ENCODE data around the gene PCDHB5. TPM values are rescaled to one million over a fixed set of nuclear protein-coding genes. Genes with fewer than 3 reads are reported as not detected.
"Not testable (repeated sequence)": the region's sequence is repeated elsewhere in the genome, so short reads cannot be mapped to it uniquely, and the experiment has no call there.

PCDHB5 gene
- polyA plus RNA-seq, 12 donors: 3.1 to 5.1 (median 3.9) TPM; not detected in 1

GRCh38 chr5:141150224-141150992, 15.4 kb downstream of the PCDHB5 start:
- no peak for DNase-seq

GRCh38 chr5:141150993-141151325, 16.0 kb downstream of the PCDHB5 start:
- DNase-seq: no peak

GRCh38 chr5:141151632-141152031, 16.6 kb downstream of the PCDHB5 start:
- not testable (repeated sequence) for DNase-seq

DNA sequence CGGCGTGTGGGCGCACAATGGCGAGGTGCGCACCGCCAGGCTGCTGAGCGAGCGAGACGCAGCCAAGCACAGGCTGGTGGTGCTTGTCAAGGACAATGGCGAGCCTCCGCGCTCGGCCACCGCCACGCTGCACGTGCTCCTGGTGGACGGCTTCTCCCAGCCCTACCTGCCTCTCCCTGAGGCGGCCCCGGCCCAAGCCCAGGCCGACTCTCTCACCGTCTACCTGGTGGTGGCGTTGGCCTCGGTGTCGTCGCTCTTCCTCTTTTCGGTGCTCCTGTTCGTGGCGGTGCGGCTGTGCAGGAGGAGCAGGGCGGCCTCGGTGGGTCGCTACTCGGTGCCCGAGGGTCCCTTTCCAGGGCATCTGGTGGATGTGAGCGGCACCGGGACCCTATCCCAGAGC, 17.1 kb downstream of the PCDHB5 start:
- DNase-seq: not testable (repeated sequence)

DNA sequence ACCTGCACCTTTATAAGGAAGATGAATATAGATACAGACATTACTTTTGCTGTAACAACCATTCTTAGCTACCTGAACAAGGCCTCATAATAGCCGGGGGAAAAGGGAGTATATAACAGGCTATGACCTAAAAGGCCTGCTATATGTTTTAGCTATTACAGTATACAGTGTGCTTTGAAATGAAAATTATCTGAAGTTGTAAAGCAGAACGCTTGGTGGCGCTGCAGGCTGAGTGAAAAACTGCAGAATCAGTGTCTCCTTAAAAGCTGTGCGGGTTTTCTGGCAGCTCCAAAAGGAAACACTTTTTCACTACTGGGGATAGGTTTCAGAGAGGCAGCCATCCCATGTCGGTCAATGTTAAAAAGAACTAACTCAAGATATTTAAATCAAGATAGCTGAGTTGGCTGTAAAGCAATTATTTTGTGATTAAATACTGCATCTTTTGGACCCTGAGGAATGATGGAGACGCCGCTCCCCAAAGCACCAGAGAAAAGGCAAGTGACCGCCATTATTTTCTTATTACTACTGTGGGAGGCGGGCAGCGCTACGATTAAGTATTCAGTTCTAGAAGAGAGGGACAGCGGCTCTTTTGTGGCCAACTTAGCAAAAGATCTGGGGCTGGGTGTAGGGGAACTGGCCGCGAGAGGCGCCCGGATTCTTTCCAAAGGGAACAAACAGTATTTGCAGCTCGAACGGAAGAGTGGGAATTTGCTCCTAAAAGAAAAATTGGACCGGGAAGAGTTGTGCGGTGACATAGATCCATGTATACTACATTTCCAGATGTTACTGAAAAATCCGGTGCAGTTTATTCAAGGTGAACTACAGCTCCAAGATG, 20.8 kb downstream of the PCDHB5 start:
- no peak for DNase-seq

DNA sequence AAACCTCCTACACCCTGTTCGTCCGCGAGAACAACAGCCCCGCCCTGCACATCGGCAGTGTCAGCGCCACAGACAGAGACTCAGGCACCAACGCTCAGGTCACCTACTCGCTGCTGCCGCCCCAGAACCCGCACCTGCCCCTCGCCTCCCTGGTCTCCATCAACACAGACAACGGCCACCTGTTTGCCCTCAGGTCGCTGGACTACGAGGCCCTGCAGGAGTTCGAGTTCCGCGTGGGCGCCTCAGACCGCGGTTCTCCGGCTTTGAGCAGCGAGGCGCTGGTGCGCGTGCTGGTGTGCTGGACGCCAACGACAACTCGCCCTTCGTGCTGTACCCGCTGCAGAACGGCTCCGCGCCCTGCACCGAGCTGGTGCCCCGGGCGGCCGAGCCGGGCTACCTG, 22.4 kb downstream of the PCDHB5 start:
- DNase-seq: not testable (repeated sequence)

DNA sequence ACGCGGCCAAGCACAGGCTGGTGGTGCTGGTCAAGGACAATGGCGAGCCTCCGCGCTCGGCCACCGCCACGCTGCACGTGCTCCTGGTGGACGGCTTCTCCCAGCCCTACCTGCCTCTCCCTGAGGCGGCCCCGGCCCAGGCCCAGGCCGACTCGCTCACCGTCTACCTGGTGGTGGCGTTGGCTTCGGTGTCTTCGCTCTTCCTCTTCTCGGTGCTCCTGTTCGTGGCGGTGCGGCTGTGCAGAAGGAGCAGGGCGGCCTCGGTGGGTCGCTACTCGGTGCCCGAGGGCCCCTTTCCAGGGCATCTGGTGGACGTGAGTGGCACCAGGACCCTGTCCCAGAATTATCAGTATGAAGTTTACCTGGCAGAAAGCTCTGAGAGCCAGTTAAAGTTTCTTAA, 22.9 kb downstream of the PCDHB5 start:
- not testable (repeated sequence) for DNase-seq

- peak; percentile 18 for DNase-seq
Observed at GRCh38 chr5:141172381-141173204, 37.6 kb downstream of the PCDHB5 start, which contains the start of gene PCDHB7. Gene PCDHB7, plus strand, starts transcription at chr5:141172644. Its CDS starts 192 bp downstream, at chr5:141172836.

DNA sequence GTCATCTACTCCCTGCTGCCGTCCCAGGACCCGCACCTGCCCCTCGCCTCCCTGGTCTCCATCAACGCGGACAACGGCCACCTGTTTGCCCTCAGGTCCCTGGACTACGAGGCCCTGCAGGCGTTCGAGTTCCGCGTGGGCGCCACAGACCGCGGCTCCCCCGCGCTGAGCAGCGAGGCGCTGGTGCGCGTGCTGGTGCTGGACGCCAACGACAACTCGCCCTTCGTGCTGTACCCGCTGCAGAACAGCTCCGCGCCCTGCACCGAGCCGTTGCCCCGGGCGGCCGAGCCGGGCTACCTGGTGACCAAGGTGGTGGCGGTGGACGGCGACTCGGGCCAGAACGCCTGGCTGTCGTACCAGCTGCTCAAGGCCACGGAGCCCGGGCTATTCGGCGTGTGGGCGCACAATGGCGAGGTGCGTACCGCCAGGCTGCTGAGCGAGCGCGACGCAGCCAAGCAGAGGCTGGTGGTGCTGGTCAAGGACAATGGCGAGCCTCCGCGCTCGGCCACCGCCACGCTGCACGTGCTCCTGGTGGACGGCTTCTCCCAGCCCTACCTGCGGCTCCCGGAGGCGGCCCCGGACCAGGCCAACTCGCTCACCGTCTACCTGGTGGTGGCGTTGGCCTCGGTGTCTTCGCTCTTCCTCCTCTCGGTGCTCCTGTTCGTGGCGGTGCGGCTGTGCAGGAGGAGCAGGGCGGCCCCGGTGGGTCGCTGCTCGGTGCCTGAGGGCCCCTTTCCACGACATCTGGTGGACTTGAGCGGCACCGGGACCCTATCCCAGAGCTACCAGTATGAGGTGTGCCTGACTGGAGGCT, 39.5 kb downstream of the PCDHB5 start:
- DNase-seq: not testable (repeated sequence)

DNA sequence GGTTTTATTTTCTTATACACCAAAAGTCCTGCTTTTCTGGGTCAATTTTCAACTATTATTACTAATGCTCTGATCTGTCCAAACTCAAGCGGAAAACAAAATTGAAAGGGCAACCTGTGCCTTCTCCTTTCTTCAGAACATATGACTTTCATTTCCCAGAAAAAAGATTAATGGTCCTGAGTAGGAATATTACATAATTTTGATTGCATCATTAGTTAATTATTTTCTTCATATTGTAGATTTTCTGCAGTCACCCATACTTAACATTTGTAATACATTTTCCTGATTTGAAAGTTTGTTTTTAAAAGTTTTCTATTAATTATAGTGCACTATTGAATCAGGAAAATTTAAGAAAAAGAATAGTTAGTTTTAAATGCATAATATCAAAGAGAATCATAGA, 40.9 kb downstream of the PCDHB5 start:
- DNase-seq: no peak

GRCh38 chr5:141177577-141178191, 42.7 kb downstream of the PCDHB5 start, which contains the start of gene PCDHB8:
Gene PCDHB8, plus strand, starts transcription at chr5:141177790. Its CDS starts 245 bp downstream, at chr5:141178035.
- not testable (repeated sequence) for DNase-seq

DNA sequence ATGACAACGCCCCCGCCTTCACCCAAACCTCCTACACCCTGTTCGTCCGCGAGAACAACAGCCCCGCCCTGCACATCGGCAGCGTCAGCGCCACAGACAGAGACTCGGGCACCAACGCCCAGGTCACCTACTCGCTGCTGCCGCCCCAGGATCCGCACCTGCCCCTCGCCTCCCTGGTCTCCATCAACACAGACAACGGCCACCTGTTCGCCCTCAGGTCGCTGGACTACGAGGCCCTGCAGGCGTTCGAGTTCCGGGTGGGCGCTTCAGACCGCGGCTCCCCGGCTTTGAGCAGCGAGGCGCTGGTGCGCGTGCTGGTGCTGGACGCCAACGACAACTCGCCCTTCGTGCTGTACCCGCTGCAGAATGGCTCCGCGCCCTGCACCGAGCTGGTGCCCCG, 44.4 kb downstream of the PCDHB5 start:
- DNase-seq: not testable (repeated sequence)

- DNase-seq: not testable (repeated sequence)
Observed at GRCh38 chr5:141179876-141180275, 44.9 kb downstream of the PCDHB5 start.

DNA sequence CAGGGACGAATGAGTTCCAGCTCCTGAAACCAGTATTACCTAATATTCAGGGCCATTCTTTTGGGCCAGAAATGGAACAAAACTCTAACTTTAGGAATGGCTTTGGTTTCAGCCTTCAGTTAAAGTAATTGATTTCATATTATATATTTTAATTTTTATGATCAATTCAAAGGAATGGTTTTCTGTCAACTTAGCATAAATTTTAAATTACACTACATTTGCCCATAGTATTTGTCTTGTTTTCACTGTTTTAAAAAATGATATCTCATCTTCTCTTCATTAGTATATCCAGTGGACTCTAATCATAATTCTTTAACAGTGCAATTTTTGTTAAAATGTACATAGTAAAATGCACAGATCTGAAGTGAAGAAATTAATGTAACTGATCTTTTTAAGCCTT, 45.3 kb downstream of the PCDHB5 start:
- no peak for DNase-seq

GRCh38 chr5:141182248-141182647, 47.2 kb downstream of the PCDHB5 start, which contains the start of gene PCDHB16:
Gene PCDHB16, plus strand, starts transcription at chr5:141182387. Its CDS starts 173 bp downstream, at chr5:141182560.
- DNase-seq: no peak

- DNase-seq: not testable (repeated sequence)
Observed at GRCh38 chr5:141184117-141184855, 49.3 kb downstream of the PCDHB5 start.

DNA sequence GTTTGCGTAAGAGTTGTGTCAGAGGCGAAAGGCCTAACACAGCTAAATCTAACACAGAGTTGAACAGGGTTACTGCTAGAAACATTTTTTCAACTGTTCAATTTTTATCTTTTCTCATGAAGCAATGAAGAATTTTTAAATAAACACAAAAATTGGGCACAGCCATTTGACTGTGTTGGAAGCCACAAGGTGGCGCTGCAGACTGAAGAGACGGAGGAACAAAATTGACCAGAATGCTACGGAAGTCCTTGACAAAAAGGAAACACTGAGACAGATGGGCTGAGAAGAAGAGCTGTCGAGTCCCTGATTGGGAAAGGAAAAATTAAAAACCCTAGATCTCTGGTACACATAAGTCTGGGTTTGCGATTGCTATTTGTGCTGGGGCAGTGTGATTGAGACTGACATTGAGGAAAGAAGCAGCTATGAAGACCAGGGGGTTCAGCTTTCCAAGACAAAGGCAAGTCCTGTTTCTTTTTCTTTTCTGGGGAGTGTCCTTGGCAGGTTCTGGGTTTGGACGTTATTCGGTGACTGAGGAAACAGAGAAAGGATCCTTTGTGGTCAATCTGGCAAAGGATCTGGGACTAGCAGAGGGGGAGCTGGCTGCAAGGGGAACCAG, 52.0 kb downstream of the PCDHB5 start, which contains the start of gene PCDHB9:
TSS of gene PCDHB9 (plus strand) at position 265 of the 616 bp plus-strand sequence. CDS start at position 423, 158 bp downstream.
- no peak for DNase-seq

All from muscle of arm (tissue), 12 donors.